DOHH2 (cell line): ENCODE results near the gene SP1.
A peak's percentile ranks its signal among the peaks of the same experiment; 100 is the strongest.

ENCODE experiments used
- H3F3A ChIP-seq: fragments of 200-600 bp; sonication (generic), shearing (Covaris generic); 2 replicates; pipeline ENCODE4 v1.6.0; 2016; ENCODE audit warnings: antibody characterized with exemption, mild to moderate bottlenecking; ENCODE audit not compliant: control insufficient read depth, insufficient read depth
- H3K27ac ChIP-seq: fragments of 200-600 bp; sonication (generic); 2 replicates; pipeline ENCODE4 v1.5.1; 2014; ENCODE audit warnings: low read depth, mild to moderate bottlenecking, low read length, moderate library complexity
- H3K27me3 ChIP-seq: fragments of 200-600 bp; sonication (generic); 2 replicates; pipeline ENCODE4 v1.6.1; 2014; ENCODE audit warnings: mild to moderate bottlenecking, low read length, mixed read lengths; ENCODE audit not compliant: control insufficient read depth
- H3K36me3 ChIP-seq: fragments of 200-600 bp; sonication (generic); 2 replicates; pipeline ENCODE4 v1.6.1; 2014; ENCODE audit warnings: mild to moderate bottlenecking, low read length, moderate library complexity, mixed read lengths; ENCODE audit not compliant: control insufficient read depth
- H3K4me1 ChIP-seq: fragments of 200-600 bp; sonication (generic); 2 replicates; pipeline ENCODE4 v1.6.1; 2014; ENCODE audit warnings: mild to moderate bottlenecking, low read length, mixed read lengths; ENCODE audit not compliant: control insufficient read depth
- H3K4me2 ChIP-seq: fragments of 200-600 bp; sonication (generic); 2 replicates; pipeline ENCODE4 v1.6.0; 2014; ENCODE audit warnings: mild to moderate bottlenecking, low read length, moderate library complexity
- H3K4me3 ChIP-seq: fragments of 200-600 bp; sonication (generic); 2 replicates; pipeline ENCODE4 v1.5.1; 2014; ENCODE audit warnings: mild to moderate bottlenecking, low read length, mixed read lengths
- H3K79me2 ChIP-seq: fragments of 200-600 bp; sonication (generic); 2 replicates; pipeline ENCODE4 v1.6.1; 2014; ENCODE audit warnings: mild to moderate bottlenecking, low read length, mixed read lengths; ENCODE audit not compliant: control insufficient read depth
- H3K9me2 ChIP-seq: fragments of 200-600 bp; sonication (generic); replicated peaks from 2 replicates; pipeline ENCODE4 v1.6.1; 2014; ENCODE audit warnings: mild to moderate bottlenecking, low read length, mixed read lengths; ENCODE audit not compliant: control insufficient read depth
- H3K9me3 ChIP-seq: fragments of 200-600 bp; sonication (generic); 2 replicates; pipeline ENCODE4 v1.6.1; 2014; ENCODE audit warnings: antibody characterized with exemption, low read length, mixed read lengths; ENCODE audit not compliant: control insufficient read depth, insufficient read depth
- H4K20me1 ChIP-seq: fragments of 200-600 bp; sonication (generic); 2 replicates; pipeline ENCODE4 v1.6.0; 2014; ENCODE audit warnings: low read depth, mild to moderate bottlenecking, antibody characterized with exemption, low read length, moderate library complexity; ENCODE audit not compliant: control insufficient read depth, insufficient read depth
- CTCF ChIP-seq: fragments of 200-600 bp; sonication (generic); IDR thresholded peaks from one replicate; pipeline ENCODE4 v1.5.1; 2014; ENCODE audit warnings: antibody characterized with exemption, mild to moderate bottlenecking, low read depth, low read length; ENCODE audit not compliant: poor library complexity, severe bottlenecking
- EZH2phosphoT487 ChIP-seq: fragments of 200-600 bp; sonication (generic); IDR thresholded peaks from 2 replicates; pipeline ENCODE4 v1.6.1; 2017; ENCODE audit warnings: borderline replicate concordance, mild to moderate bottlenecking, antibody characterized with exemption, low read length, moderate library complexity, mixed read lengths

SP1 gene

GRCh38 chr12:53340398-53340797, 39.6 kb upstream of the SP1 start:
- H3K9me2 ChIP-seq = no peaks in the 10 kb centered on the region
- TF ChIP-seq EZH2phosphoT487 = no peak
- no peak for TF ChIP-seq CTCF
- peaks cover 25% of the 10 kb centered on the region for H3K27me3 ChIP-seq
- no peaks in the 10 kb centered on the region for H4K20me1 ChIP-seq
- H3F3A ChIP-seq = peaks cover 14% of the 10 kb centered on the region
- peaks cover 49% of the 10 kb centered on the region for H3K4me1 ChIP-seq
- no peaks in the 10 kb centered on the region for H3K9me3 ChIP-seq
- no peak overlapping the region for H3K4me2 ChIP-seq
- H3K79me2 ChIP-seq = no peaks in the 10 kb centered on the region
- H3K4me3 ChIP-seq = no peak overlapping the region
- no peak overlapping the region for H3K27ac ChIP-seq
- H3K36me3 ChIP-seq = no peaks in the 10 kb centered on the region

- Histone ChIP-seq H3K9me3 (no peaks in the 10 kb centered on the region), H3K36me3 (no peaks in the 10 kb centered on the region), H3K9me2 (no peaks in the 10 kb centered on the region), H3K27me3 (peaks cover 6% of the 10 kb centered on the region), H3F3A (peaks cover 14% of the 10 kb centered on the region), H4K20me1 (0 out of 2 replicates have a peak, but pooled peaks cover 3% of the 10 kb centered on the region), H3K4me2 (no peak overlapping the region), H3K4me1 (peaks cover 27% of the 10 kb centered on the region), H3K79me2 (no peaks in the 10 kb centered on the region), H3K27ac (no peak overlapping the region), H3K4me3 (no peak overlapping the region)
- no peak for TF ChIP-seq EZH2phosphoT487
- no peak for TF ChIP-seq CTCF
These were observed 36.5 kb upstream of the SP1 start for GRCh38 chr12:53343449-53343848.

- 0 out of 2 replicates have a peak, but pooled peaks cover 3% of the 10 kb centered on the region for H4K20me1 ChIP-seq
- peak overlapping the region; percentile 76 for H3K4me3 ChIP-seq
- H3K4me2 ChIP-seq = peak overlapping the region; percentile 90
- H3K27me3 ChIP-seq = peaks cover 6% of the 10 kb centered on the region
- H3K9me3 ChIP-seq = no peaks in the 10 kb centered on the region
- H3F3A ChIP-seq = peaks cover 14% of the 10 kb centered on the region
- H3K4me1 ChIP-seq = peaks cover 24% of the 10 kb centered on the region
- H3K27ac ChIP-seq = no peak overlapping the region
- TF ChIP-seq CTCF (no peak), EZH2phosphoT487 (no peak)
- H3K79me2 ChIP-seq = no peaks in the 10 kb centered on the region
- H3K36me3 ChIP-seq = no peaks in the 10 kb centered on the region
- H3K9me2 ChIP-seq = no peaks in the 10 kb centered on the region
These were observed 36.0 kb upstream of the SP1 start for GRCh38 chr12:53343969-53344368.

- no peaks in the 10 kb centered on the region for H3K36me3 ChIP-seq
These were observed 35.5 kb upstream of the SP1 start for GRCh38 chr12:53344487-53344823.

More at GRCh38 chr12:53344487-53344823, 35.5 kb upstream of the SP1 start:
- Histone ChIP-seq H4K20me1 (0 out of 2 replicates have a peak, but pooled peaks cover 3% of the 10 kb centered on the region), H3K4me2 (peak overlapping the region; percentile 90), H3K4me3 (peak overlapping the region; percentile 76), H3K27ac (no peak overlapping the region), H3K27me3 (peaks cover 6% of the 10 kb centered on the region), H3K79me2 (no peaks in the 10 kb centered on the region), H3K9me2 (no peaks in the 10 kb centered on the region), H3F3A (peaks cover 14% of the 10 kb centered on the region), H3K4me1 (peaks cover 24% of the 10 kb centered on the region), H3K9me3 (no peaks in the 10 kb centered on the region)
- TF ChIP-seq CTCF (no peak), EZH2phosphoT487 (no peak)
